Measurements from ENCODE around the gene RAB3B.

Gene RAB3B

GRCh38 chr1:51910221-51911000, 80.1 kb downstream of the RAB3B start:
- TF ChIP-seq POLR2AphosphoS5 (IDR thresholded peaks at IDR 0.05; ENCODE audit: low read depth, low read length) = no peak
- no peak for TF ChIP-seq SIN3A (IDR thresholded peaks at IDR 0.05; ENCODE audit: borderline replicate concordance, insufficient read depth, low read length)
- no peak for TF ChIP-seq FOXP2 (optimal IDR thresholded peaks at IDR 0.05; ENCODE audit: borderline replicate concordance, extremely low read depth, extremely low read length, insufficient read depth)
- no peak for TF ChIP-seq TAF1 (IDR thresholded peaks at IDR 0.05; ENCODE audit: borderline replicate concordance, insufficient read depth, low read length)
- no peak for TF ChIP-seq REST (IDR thresholded peaks at IDR 0.05; ENCODE audit: insufficient read depth in 1 of 2, low read depth in 2 of 2, low read length in 2 of 2)

GRCh38 chr1:51908499-51908898, 82.0 kb downstream of the RAB3B start:
- TF ChIP-seq TAF1 (IDR thresholded peaks at IDR 0.05; ENCODE audit: borderline replicate concordance, insufficient read depth, low read length) (no peak), POLR2AphosphoS5 (IDR thresholded peaks at IDR 0.05; ENCODE audit: low read depth, low read length) (no peak), SIN3A (IDR thresholded peaks at IDR 0.05; ENCODE audit: borderline replicate concordance, insufficient read depth, low read length) (no peak), FOXP2 (optimal IDR thresholded peaks at IDR 0.05; ENCODE audit: borderline replicate concordance, extremely low read depth, extremely low read length, insufficient read depth) (no peak), REST (IDR thresholded peaks at IDR 0.05; ENCODE audit: insufficient read depth in 1 of 2, low read depth in 2 of 2, low read length in 2 of 2) (no peak)

GRCh38 chr1:51907079-51907702, 83.3 kb downstream of the RAB3B start:
- no peak for TF ChIP-seq REST (IDR thresholded peaks at IDR 0.05; ENCODE audit: insufficient read depth in 1 of 2, low read depth in 2 of 2, low read length in 2 of 2)
- no peak for TF ChIP-seq SIN3A (IDR thresholded peaks at IDR 0.05; ENCODE audit: borderline replicate concordance, insufficient read depth, low read length)
- no peak for TF ChIP-seq POLR2AphosphoS5 (IDR thresholded peaks at IDR 0.05; ENCODE audit: low read depth, low read length)
- TF ChIP-seq FOXP2 (optimal IDR thresholded peaks at IDR 0.05; ENCODE audit: borderline replicate concordance, extremely low read depth, extremely low read length, insufficient read depth) = no peak
- no peak for TF ChIP-seq TAF1 (IDR thresholded peaks at IDR 0.05; ENCODE audit: borderline replicate concordance, insufficient read depth, low read length)

GRCh38 chr1:51906306-51907078, 84.0 kb downstream of the RAB3B start:
- TF ChIP-seq SIN3A (IDR thresholded peaks at IDR 0.05; ENCODE audit: borderline replicate concordance, insufficient read depth, low read length) (no peak), FOXP2 (optimal IDR thresholded peaks at IDR 0.05; ENCODE audit: borderline replicate concordance, extremely low read depth, extremely low read length, insufficient read depth) (no peak), POLR2AphosphoS5 (IDR thresholded peaks at IDR 0.05; ENCODE audit: low read depth, low read length) (no peak)

GRCh38 chr1:51902456-51902855, 88.0 kb downstream of the RAB3B start:
- TF ChIP-seq REST (IDR thresholded peaks at IDR 0.05; ENCODE audit: insufficient read depth in 1 of 2, low read depth in 2 of 2, low read length in 2 of 2) (no peak), TAF1 (IDR thresholded peaks at IDR 0.05; ENCODE audit: borderline replicate concordance, insufficient read depth, low read length) (no peak), SIN3A (IDR thresholded peaks at IDR 0.05; ENCODE audit: borderline replicate concordance, insufficient read depth, low read length) (no peak)

Data from PFSK-1 (cell line).